ENCODE results near the gene SHROOM2.
"Not testable (repeated sequence)": the region's sequence is repeated elsewhere in the genome, so short reads cannot be mapped to it uniquely, and the experiment has no call there.

SHROOM2 gene

DNA sequence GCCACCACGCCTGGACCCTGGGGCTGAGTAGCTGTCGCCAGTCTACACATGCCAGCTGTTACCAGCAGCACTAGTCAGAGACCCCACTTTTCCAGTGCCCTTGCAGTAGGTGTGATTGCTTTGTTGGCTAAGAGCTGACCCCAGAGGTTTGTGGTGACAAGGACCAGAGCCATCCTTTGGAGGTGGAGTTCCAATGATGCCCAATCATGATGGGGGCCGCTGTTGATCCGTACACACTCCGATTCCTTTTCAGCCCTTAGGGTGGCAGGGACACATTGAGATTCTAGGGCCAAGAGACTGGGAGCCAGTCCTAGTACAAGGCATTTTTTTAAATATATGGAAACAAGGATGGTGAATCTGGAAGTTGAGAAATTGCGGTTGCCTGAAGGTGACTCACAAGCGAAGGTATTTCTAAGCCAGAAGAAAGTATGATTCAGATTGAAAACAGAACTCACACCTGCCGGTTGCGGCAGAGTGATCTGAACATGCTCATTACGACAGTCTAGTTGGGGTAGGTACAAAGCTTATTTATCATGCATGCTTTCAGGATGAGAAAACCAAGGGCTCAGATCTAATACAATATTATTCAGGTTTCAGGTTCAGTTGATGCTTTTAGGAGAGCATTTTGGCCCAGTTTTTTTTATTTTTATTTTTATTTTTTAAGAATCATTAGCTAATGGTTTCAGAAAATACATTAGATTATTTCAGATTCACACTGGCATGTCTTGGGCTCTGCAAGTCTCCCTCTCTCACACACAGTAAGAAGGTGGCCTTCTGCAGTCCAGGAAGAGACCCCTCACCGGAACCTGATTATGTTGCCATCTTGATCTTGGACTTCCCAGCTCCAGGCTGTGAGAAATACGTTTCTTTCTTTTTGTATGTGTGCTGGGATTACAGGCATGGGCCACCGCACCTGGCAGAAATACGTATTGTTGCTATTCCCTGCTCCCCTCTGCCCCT lies 43.4 kb downstream of the SHROOM2 start:
- FAIRE-seq: peak; percentile 94
- DNase-seq (ENCODE audit: low spot score): peak; percentile 81

DNA sequence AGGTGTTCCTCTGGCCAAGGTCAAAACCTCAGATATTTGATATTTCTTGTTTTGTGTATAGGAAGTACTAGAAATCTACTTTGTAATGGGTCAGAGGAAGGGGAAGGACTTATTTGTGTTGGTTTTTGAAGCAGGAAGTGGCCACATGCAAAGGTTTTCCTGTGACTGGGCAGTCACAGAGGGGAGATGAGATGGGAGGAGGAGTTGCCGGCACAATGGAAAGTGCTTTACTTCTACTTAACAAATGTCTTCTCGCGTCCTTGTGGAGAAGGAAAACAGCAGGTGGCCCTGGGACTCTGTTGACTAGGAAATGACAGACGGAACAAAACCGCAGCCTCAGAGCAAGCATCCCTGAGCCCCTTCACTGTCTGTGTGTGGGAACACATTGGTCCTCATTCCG lies 46.6 kb downstream of the SHROOM2 start:
- DNase-seq (ENCODE audit: low spot score) (no peak), FAIRE-seq (no peak)

DNA sequence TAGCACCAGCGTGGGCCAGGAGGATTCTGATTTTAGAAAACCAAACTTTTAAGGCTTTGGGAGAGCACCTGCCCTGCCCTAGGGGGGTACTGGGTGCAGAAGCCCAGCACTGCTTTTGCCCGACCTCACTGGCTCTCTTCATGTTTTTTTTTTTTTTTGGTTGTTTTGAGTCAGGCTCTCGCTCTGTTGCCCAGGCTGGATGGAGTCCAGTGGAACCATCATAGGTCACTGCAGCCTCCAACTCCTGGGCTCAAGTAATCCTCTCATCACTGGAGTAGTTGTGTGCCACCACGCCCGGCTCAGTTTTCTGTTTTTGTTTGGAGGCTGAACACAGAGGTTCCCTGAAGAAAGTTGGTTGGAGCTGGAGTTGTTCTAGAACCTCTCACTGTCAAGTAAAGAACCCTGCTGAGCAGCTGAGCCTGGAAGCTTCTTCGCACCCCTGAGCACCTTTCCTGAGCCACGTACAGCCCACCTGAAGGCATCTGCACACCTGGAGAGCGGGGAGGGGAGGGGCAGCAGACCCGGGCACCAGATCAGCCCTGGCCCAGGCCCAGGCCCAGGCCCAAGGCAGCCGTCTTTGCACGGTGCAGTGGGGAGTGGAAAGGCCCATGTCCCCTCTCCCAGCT lies 49.5 kb downstream of the SHROOM2 start:
- FAIRE-seq: no peak
- no peak for DNase-seq (ENCODE audit: low spot score)

DNA sequence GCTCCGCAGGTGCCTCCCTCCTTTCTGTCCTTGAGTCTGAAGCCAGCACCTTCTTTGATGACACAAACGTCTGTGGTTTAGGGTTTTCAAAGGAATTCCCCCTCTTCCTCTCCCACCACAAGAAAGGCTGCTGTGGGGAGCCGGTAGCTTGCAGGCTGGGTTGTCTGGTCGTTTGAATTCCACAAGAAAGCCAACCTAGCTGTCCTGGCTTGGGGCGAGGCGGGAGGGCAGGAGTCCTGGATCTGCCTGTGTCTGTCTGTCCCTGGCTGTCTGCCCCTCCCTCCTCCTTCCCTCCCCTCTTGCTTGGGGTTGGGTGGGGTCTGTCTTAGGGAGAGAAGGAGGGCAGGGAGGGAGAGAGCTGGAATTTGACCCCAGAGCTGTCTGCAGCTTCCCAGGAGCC lies 56.3 kb downstream of the SHROOM2 start:
- FAIRE-seq (no peak), DNase-seq (ENCODE audit: low spot score) (no peak)

DNA sequence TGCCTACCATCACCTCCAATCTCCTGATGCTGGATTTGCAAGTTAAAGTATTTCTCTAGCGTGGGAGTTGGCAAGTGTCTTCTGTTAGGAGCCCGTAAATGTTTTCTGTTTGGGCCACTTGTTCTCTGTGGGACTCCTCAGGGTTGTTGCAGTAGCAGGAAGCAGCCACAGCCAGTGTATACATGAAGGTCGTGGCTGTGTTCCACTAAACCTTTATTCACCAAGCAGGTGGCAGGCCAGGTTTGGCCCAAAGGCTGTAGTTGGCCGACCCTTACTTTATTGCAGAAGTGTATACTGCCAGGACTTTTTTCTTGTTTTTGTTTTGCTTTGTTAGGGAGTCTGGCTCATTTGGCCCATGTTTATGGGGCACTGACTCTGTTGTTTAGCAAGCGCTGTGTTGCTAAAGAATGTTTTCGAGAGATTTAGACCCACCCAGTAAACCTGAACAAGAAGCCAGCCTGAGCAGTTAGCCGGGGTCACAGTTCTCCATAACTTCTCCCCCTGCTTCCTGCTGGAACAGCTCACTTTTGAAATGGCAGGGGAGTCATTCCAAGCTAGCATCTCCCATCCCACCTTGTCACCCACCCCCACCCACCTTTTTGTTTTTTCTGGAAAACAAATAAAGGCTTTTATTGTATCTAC lies 58.8 kb downstream of the SHROOM2 start:
- FAIRE-seq: no peak
- DNase-seq (ENCODE audit: low spot score): no peak

DNA sequence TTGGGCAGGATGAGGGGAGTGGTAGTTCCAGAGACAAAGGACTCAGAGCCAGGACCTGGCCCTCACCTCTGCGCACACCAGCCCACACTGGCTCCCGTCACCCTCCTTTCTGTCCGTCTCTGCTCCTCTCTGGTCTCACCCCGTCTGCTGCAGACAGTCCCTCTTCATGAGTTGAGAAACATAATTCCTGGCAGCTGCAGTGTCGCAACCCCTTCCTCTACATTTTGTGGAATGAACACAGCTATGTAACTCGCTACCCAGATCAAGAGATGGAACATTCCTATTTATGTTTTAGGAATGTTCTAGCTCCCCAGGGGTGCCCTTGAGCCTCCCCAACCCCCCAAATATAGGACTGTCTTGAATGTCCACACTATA lies 59.3 kb downstream of the SHROOM2 start:
- no peak for DNase-seq (ENCODE audit: low spot score)
- FAIRE-seq: no peak

DNA sequence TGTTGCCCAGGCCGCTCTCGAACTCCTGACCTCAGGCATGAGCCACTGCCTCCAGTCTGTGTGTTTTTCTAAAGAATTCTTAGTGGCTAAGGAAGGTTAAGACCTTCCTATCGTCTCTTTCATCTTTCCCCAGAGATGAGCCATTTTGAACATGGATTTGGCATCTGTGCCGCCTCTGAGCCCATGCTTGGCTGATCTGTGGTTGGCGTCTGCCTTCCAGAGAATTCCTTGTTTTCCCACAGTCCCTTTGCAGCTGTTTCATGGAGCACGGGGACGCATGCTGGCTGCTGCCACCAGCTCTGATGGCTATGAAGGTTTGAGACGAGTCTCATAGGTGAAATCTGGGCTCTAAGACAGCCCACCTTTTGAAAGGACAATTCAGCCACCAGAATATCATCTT lies 60.4 kb downstream of the SHROOM2 start:
- FAIRE-seq (peak; percentile 32), DNase-seq (ENCODE audit: low spot score) (peak; percentile 49)

DNA sequence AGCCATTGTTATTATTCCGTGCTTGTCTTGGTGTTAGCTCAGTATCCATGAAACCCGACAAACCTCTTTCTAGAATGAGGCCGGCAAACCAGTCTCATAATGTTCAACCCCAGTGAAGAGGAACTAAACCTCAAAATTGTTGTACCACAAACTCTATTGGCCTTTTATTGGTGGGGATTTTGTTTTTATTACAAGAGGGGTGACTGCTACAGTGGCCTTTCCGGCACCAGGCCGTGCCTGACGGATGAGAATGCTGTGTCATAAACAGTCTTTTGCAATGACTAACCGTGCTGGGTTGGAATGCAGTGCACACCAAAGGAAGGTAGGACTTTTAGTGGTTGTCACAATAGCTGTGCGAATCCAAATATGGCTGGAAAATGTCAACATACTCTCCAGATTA lies 60.8 kb downstream of the SHROOM2 start:
- DNase-seq (ENCODE audit: low spot score): peak; percentile 67
- peak; percentile 78 for FAIRE-seq

DNA sequence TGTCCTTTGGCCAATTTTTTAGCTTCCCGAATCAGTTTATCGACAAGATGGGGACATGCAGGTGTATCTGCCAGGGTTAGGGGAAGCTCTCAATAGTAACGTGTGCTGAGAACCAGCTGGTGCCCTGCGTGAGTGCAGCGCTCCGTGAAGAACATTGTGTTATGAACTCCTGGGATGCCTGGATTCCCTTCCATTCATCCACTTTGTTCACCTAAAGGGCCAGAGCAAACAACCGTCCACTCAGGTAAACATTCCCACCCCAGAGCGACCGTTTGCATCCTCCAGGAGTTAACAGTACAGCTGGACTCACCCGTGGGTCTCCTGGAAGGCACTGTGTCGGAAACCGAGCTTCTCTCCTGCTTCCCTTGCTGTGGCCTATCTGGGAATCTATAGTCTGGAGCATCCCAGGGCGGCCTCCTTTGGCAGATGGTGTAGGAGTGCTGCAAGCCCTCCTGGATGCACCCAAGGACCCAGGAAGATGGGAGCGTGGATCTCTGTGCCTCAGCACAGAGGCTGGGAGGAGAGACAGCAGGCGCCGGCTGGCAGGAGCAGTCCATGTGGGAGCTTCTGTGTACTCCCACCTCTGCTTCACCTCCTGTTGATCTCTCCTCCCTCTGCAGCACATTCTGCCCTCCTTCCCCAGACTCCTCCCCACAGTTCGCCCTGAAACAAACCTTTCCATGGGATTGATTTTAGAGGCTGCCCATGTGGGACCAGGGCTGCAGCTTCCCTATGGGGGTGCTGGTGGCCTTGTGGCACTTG lies 62.7 kb downstream of the SHROOM2 start:
- FAIRE-seq: no peak
- DNase-seq (ENCODE audit: low spot score): no peak

DNA sequence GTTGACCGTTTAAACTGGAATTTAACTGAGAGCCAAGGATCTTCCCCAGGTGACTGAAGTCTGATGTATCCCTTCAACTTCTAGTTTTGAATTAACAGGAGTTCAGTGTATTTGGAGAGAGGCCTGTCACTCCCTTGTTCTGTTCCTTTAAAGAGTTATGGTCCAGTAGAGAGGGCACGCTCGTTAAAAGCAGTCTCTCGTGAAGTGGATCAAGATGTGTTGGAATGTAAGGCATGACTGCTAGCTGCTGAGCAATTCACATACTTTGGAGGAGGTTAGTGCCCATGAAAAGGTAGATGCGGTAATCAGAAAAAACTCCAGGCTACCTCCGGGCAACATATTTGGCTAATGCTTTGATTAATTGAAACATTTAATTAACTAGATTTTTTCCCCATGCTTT lies 65.7 kb downstream of the SHROOM2 start:
- peak; percentile 88 for FAIRE-seq
- DNase-seq (ENCODE audit: low spot score): peak; percentile 59

DNA sequence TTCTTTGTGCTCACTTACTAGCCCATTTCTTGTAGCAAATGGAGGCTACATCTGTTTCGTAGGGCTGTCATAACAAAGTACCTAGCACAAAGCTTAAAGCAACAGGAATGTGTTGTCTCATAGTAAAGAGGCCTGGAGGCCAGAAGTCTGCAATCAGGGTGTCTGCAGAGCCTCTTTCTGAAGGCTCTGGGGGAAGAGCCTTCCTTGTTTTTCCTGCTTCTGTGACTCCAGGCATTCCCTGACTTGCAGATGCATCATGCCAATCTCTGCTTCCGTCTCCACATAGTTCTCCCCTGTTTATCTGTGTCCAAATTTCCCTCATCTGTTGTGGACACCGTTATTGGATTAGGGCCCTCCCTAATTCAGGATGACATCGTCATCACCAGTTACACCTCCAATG lies 67.1 kb downstream of the SHROOM2 start:
- FAIRE-seq (no peak), DNase-seq (ENCODE audit: low spot score) (no peak)

DNA sequence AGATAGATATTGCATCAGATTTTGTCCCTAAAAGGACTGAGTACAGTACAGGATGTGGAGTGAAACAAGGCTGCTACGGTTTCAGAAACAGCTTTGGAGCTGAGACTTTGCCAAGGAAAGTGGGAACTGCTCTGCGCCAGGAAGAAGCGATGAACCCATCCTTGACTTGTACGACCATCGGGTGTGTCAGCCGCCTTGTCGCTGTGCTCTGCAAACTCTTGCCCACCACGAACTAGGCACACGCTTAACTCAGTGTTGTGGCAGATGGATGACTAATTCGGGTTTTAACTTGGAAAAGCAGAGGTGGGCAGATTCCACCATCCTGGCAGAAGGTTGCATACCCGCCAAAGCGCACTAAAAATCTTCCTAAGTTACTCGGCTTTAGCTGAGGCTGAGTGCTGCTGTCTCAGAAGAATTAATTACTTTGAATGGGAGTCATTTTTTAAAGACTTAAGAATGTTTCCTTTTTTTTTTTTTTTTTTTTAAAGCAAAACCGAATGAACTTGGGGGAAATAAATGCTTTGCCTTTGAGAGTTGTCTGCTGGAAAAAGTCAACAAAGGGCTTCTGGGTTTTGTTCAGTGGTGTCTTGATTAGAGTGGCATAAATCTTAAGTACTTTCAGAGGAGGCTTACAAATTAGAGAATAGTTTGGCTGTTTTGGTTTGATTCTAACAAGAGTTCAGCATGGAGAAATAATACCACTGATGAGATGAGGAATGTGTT lies 69.5 kb downstream of the SHROOM2 start:
- DNase-seq (ENCODE audit: low spot score) (peak; percentile 37), FAIRE-seq (peak; percentile 56)

DNA sequence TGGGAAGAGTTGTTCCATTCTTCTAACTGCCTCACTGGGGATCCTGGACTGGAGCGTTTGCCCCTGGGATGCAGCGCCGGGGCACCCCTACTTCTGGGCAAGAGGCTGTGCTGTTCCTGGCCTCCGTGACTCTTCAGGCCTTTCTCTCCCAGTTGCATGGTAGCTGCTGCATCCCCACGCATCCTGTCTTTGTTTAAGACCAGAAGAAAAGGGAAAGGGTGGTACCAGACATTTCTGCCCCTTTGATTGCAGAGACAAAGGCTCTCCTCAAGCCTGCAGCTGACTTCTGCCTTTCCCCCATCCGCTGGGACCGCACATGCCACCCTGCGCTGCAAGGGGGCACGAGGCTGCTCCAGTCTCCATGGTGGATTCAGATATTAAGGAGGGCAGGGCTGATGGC lies 70.4 kb downstream of the SHROOM2 start:
- DNase-seq (ENCODE audit: low spot score) (no peak), FAIRE-seq (no peak)

DNA sequence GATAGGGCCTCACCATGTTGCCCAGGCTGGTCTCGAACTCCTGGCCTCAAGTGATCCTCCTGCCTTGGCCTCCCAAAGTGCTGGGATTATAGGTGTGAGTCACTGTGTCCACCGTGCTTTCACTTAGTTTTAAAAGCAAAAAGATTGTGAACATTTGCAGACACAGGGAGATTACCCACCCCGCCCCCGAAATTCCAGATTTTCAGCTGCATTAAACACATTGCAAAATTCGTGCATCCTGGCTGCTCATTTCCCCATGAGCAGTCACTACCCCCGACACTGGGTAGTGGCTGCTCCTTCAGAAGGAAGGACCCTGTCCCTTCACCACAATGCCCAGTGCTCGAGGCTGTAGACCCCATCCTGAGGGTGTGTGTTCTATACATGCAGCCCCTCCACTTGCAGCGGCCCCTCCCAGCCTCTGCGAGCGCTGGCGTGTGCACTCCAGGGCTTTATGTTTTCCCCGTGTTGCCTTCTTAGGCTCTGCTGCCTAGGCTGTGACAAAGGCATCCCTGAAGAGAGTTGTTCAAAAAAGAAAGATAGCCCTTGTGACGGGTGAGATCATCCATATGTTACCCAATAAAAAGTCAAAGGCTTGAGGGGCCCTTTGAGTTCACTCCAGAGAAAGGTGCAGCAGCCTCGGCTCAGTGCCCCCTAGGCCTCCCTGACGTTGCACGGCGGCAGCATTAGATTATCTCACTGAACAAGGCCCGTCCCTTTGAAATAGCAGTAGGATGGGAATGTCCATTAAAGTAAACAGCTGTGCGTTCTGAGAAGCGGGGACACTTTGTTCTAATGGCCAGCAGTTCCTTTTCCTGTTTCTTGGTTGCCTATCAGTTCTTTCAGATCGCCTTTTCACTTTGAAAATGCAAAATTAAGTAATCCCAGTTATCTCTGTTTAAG lies 71.6 kb downstream of the SHROOM2 start:
- FAIRE-seq (no peak), DNase-seq (ENCODE audit: low spot score) (no peak)

DNA sequence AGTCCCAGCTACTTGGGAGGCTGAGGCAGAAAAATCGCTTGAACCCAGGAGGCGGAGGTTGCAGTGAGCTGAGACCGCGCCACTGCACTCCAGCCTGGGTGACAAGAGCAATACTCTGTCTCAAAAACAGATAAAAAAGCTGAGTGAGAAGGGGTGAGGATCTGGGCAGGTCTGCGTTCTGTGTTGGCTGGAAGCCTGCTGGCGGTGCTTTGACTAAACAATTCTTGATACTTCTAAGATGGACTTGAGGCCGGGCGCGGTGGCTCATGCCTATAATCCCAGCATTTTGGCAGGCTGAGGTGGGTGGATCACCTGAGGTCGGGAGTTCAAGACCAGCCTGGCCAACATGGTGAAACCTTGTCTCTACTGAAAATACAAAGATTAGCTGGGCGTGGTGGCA lies 72.5 kb downstream of the SHROOM2 start:
- DNase-seq (ENCODE audit: low spot score); FAIRE-seq: not testable (repeated sequence)

DNA sequence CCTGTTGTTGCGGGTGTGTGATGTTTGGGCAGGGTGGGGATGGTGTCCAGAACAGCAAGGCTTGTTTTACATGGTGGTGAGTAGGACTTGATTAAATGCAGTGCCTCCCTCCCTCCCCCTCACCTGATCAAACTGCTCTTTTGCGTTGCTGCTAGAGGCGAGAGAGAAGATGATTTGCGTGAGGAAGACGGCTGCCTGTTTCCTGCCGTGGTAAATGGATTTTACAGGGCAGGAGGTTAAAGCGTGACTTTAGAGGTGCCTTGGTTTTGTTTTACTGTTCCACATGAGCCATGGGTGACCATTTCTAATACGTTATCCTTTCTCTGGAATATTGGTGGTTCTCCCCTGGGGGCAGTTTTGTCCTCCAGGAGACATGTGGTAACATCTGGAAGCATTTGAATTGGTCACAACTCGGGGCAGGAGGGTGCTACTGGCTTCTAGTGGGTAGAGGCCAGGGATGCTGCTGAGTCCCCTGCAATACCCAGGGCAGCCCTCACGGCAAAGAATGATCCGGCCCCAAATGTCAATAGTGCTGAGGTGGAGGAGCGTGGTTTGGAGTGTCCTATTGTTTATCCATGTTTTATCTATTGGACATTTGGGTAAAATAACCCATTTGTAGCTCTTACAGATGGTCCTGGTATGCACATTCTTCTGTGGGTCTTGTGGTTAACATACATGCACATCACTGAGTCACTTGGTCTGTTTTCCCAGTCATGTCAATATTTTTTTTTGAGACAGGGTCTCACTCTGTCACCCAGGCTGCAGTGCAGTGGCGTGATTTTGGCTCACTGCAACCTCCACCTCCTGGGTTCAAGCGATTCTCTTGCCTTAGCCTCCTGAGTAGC lies 73.7 kb downstream of the SHROOM2 start:
- no peak for FAIRE-seq
- DNase-seq (ENCODE audit: low spot score): peak; percentile 6

DNA sequence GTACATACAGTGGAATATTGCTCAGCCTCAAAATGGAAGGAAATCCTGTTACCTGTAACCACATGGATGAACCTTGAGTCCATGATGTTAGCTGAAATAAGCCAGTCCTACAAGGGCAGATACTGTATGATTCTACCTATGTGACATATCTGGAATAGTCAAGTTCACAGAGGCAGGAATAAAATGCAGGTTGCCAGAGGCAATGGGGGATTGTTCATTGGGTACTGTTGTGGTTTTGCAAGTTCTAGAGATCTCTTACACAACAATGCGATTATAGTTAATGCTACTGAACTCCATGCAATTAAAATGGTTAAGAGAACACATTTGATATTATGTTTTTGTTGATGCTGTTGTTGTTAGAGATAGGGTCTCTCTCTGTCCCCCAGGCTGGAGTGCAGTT lies 74.6 kb downstream of the SHROOM2 start:
- FAIRE-seq (no peak), DNase-seq (ENCODE audit: low spot score) (no peak)

DNA sequence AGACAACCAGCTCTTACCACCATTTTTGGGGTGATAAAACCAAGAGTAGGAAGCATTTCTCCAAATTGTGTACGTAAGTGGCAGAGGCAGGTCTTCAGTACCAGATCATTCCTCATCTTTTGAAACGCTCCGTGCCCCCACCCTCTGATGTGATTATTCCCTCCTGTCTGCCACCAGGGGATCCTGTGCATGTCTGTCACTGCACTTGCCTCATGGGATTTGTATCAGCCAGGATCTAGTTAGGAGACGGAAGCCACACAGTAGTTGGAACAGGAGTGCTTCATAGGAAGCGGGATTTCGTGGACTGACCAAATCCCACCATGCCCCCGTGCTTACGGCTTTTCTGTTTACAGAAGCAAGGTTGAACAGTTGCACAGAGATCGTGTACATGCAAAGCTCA lies 75.5 kb downstream of the SHROOM2 start:
- DNase-seq (ENCODE audit: low spot score) (no peak), FAIRE-seq (no peak)

DNA sequence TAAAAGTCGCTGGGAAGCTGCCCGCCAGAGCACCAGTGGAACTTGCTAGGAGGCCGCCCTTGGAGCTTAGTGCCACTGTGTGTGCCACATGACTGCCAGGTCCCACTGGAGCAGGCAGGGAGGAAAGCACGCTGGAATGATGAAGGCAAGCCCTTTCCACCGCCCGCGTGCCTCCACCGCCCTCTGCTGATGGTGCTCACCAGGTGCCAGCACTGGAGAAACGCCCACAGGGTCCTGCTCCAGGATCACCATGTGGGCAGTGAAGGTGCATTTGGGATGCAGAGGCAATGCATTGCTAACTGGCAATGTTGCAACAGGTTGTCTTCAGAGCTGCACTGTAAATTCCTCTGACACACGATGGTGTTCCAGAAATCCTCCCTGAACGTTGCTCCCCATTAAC lies 76.3 kb downstream of the SHROOM2 start:
- FAIRE-seq: no peak

More for the DNA sequence above, 76.3 kb downstream of the SHROOM2 start:
- DNase-seq (ENCODE audit: low spot score): no peak
